ENCODE measurements around the gene FOXP2. TPM values are rescaled to one million over a fixed set of nuclear protein-coding genes. Genes with fewer than 3 reads are reported as not detected.
"Not testable (repeated sequence)": the region's sequence is repeated elsewhere in the genome, so short reads cannot be mapped to it uniquely, and the experiment has no call there.

The FOXP2 gene
- total RNA-seq, 2 experiments from 2014 or later, result not detected

DNA sequence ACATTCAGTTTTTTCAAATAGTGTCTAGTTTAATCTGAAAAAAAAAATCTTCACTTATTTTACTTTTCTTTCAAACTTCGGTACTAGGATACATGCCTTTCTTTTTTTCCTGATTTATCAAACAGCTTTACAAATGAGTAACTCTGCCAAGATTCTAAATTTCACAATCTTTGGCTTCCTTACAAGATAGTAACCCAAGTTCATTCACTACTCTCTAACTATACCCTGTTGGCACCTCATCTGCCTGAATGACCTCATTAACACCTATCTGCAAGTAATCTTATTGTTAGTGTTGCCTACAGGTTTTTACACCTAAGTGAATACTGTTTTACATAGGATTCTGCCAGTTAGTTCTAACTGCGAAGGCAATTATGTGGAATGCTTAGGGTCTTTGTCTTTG lies 159.8 kb downstream of the FOXP2 start:
- DNase-seq (no peak), ATAC-seq (no peak)
- H3K9me3 Mint-ChIP-seq (ENCODE audit: insufficient read depth), result no peaks in the 10 kb centered on the region
- no peaks in the 10 kb centered on the region for H3K27me3 Mint-ChIP-seq (ENCODE audit: low read depth)
- no peaks in the 10 kb centered on the region for H3K4me1 Mint-ChIP-seq (ENCODE audit: low read depth)
- ChIA-PET CTCF (no interaction called here), POLR2A (no interaction called here)
- no peaks in the 10 kb centered on the region for H3K36me3 Mint-ChIP-seq (ENCODE audit: low read depth)
- H3K27ac Mint-ChIP-seq, result no peak overlapping the region
- H3K4me3 Mint-ChIP-seq, result no peak overlapping the region

DNA sequence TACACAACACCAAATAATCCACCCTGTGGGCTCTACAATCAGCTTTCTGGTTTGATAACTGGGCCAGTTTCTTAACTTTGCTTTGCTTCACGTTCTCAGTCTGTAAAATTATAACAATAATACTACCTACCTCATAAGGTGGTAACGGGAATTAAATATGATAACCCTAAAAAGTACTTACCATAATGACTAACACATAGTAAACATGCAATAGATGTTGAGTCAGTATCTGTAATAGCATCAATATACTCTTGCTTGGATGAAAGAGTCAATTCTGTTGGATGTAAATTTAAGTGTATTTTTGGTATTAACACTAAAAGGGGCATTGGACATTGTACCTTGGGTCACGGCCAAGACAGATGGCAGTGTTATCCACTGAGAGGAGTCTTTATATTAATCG lies 160.5 kb downstream of the FOXP2 start:
- Mint-ChIP-seq H3K36me3 (ENCODE audit: low read depth) (no peaks in the 10 kb centered on the region), H3K27me3 (ENCODE audit: low read depth) (no peaks in the 10 kb centered on the region), H3K4me3 (no peak overlapping the region), H3K9me3 (ENCODE audit: insufficient read depth) (no peaks in the 10 kb centered on the region), H3K27ac (no peak overlapping the region), H3K4me1 (ENCODE audit: low read depth) (no peaks in the 10 kb centered on the region)
- ChIA-PET CTCF (no interaction called here), POLR2A (no interaction called here)
- ATAC-seq, result no peak
- DNase-seq, result no peak

- H3K27me3 Mint-ChIP-seq (ENCODE audit: low read depth); CTCF ChIA-PET; H3K9me3 Mint-ChIP-seq (ENCODE audit: insufficient read depth); H3K27ac Mint-ChIP-seq; ATAC-seq; H3K36me3 Mint-ChIP-seq (ENCODE audit: low read depth); H3K4me3 Mint-ChIP-seq; DNase-seq; H3K4me1 Mint-ChIP-seq (ENCODE audit: low read depth); POLR2A ChIA-PET: not testable (repeated sequence)
Observed at GRCh38 chr7:114580963-114581362, 166.3 kb downstream of the FOXP2 start.

DNA sequence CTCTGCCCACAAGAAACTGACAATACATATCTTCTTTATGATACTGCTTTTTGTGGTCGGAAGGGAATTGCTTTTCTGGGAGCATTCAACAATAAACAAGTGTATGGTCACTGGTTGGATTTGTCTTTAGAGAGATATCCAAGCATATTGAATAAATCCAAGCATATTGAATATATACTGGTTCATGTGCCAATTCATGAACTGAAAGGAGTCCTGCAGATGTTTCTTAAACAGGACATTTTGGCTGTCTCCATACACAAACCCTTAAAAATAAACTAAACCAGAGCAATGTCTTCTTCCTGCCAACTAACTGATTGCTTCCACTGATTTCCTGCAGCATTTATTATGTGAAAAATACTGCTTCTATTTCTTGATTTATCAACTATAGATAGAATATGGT lies 173.9 kb downstream of the FOXP2 start:
- no peaks in the 10 kb centered on the region for H3K36me3 Mint-ChIP-seq (ENCODE audit: low read depth)
- no peak for DNase-seq
- H3K4me1 Mint-ChIP-seq (ENCODE audit: low read depth), result no peaks in the 10 kb centered on the region
- H3K27ac Mint-ChIP-seq, result no peak overlapping the region
- no peaks in the 10 kb centered on the region for H3K27me3 Mint-ChIP-seq (ENCODE audit: low read depth)
- no peak for ATAC-seq
- ChIA-PET POLR2A (no interaction called here), CTCF (no interaction called here)
- H3K4me3 Mint-ChIP-seq, result no peak overlapping the region
- H3K9me3 Mint-ChIP-seq (ENCODE audit: insufficient read depth), result no peaks in the 10 kb centered on the region

DNA sequence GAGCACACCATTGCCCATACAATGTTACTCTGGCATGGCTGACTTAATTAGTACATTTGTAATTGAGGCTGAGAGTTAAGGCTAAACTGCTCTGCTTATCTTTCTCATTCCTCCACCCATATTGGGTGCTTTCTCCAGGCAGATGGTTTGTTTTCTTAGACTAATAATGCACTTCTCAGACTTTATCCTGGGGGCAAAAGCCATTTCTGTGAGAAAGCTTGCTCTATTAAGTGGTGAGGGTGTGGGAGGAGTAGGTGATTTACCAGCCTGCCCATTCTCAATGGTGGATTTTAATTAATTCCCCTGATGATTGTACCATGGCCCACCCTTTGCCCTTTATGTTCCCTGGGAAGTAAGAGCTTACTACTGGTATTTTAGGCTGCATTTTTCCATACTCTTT lies 174.8 kb downstream of the FOXP2 start:
- POLR2A ChIA-PET, result no interaction called here

GRCh38 chr7:114590298-114590697 lies 175.7 kb downstream of the FOXP2 start:
- no peaks in the 10 kb centered on the region for H3K4me1 Mint-ChIP-seq (ENCODE audit: low read depth)
- H3K27ac Mint-ChIP-seq, result no peak overlapping the region
- DNase-seq (no peak), ATAC-seq (no peak)
- H3K27me3 Mint-ChIP-seq (ENCODE audit: low read depth), result no peaks in the 10 kb centered on the region
- H3K9me3 Mint-ChIP-seq (ENCODE audit: insufficient read depth), result no peaks in the 10 kb centered on the region
- H3K36me3 Mint-ChIP-seq (ENCODE audit: low read depth), result no peaks in the 10 kb centered on the region
- CTCF ChIA-PET, result no interaction called here
- POLR2A ChIA-PET, result no interaction called here
- no peak overlapping the region for H3K4me3 Mint-ChIP-seq

More for the DNA sequence above, 174.8 kb downstream of the FOXP2 start:
- ATAC-seq (no peak), DNase-seq (no peak)
- H3K27ac Mint-ChIP-seq, result no peak overlapping the region
- no peaks in the 10 kb centered on the region for H3K27me3 Mint-ChIP-seq (ENCODE audit: low read depth)
- H3K4me1 Mint-ChIP-seq (ENCODE audit: low read depth), result no peaks in the 10 kb centered on the region
- H3K4me3 Mint-ChIP-seq, result no peak overlapping the region
- CTCF ChIA-PET, result no interaction called here
- H3K36me3 Mint-ChIP-seq (ENCODE audit: low read depth), result no peaks in the 10 kb centered on the region
- H3K9me3 Mint-ChIP-seq (ENCODE audit: insufficient read depth), result no peaks in the 10 kb centered on the region

GRCh38 chr7:114598946-114599345 lies 184.3 kb downstream of the FOXP2 start:
- CTCF ChIA-PET, result no interaction called here
- no peaks in the 10 kb centered on the region for H3K4me1 Mint-ChIP-seq (ENCODE audit: low read depth)
- no peak for DNase-seq
- no peaks in the 10 kb centered on the region for H3K36me3 Mint-ChIP-seq (ENCODE audit: low read depth)
- ATAC-seq, result no peak
- H3K9me3 Mint-ChIP-seq (ENCODE audit: insufficient read depth), result no peaks in the 10 kb centered on the region
- H3K27me3 Mint-ChIP-seq (ENCODE audit: low read depth), result no peaks in the 10 kb centered on the region
- H3K4me3 Mint-ChIP-seq, result no peak overlapping the region
- no peak overlapping the region for H3K27ac Mint-ChIP-seq
- POLR2A ChIA-PET, result no interaction called here

DNA sequence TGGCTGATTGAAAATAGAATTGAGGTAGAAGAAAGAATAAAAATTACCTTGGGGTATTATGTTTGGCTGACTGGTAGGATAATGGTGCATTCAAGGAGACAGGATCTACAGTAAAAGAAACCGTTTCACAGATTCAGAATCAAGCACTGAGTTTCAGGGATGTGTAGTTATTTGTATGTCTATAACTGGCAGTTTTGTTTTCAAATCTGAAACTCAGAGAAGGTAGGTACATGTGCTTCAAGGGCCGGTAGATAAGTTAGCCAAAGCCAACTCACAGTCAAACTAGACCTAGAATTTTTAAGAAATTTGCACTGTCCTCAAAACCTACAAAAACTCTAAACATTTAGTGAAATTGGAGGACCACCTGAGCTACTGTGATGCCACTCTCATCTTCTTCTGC lies 191.5 kb downstream of the FOXP2 start:
- no peaks in the 10 kb centered on the region for H3K9me3 Mint-ChIP-seq (ENCODE audit: insufficient read depth)
- ChIA-PET CTCF (no interaction called here), POLR2A (no interaction called here)
- no peaks in the 10 kb centered on the region for H3K36me3 Mint-ChIP-seq (ENCODE audit: low read depth)
- no peaks in the 10 kb centered on the region for H3K27me3 Mint-ChIP-seq (ENCODE audit: low read depth)
- no peak overlapping the region for H3K27ac Mint-ChIP-seq
- DNase-seq, result no peak
- no peak for ATAC-seq
- H3K4me3 Mint-ChIP-seq, result no peak overlapping the region
- H3K4me1 Mint-ChIP-seq (ENCODE audit: low read depth), result no peaks in the 10 kb centered on the region

DNA sequence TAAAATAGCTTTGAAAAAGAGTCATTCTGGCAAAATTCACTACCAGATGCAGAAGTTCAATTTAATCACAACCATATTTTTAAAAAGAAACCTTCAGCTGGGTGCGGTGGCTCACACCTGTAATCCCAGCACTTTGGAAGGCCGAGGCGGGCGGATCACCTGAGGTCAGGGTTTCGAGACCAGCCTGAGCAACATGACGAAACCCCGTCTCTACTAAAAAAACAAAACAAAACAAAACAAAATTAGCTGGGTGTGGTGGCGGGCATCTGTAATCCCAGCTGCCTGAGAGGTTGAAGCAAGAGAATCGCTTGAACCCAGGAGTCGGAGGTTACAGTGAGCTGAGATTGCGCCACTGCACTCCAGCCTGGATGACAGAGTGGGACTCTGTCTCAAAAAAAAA lies 194.2 kb downstream of the FOXP2 start:
- ATAC-seq; H3K27me3 Mint-ChIP-seq (ENCODE audit: low read depth); H3K4me1 Mint-ChIP-seq (ENCODE audit: low read depth): not testable (repeated sequence)

DNA sequence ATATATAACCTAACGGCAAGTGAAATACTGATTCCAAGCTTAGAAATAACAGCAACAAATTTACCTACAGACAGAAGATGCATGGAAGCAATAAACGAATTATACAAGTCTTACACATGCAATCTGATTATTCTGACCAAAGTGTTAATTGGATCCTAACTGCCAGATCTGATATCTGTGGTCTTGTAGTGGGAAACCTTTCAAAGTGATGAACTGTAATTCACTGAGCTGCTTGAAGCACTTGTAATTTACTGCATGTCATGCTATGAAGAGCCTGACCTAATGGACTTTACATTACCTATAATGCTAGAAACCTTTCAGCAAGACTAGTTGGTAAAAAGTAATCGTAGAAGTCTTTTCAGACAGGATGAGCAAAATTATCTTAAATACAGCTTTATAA lies 205.6 kb downstream of the FOXP2 start:
- no peaks in the 10 kb centered on the region for H3K27me3 Mint-ChIP-seq (ENCODE audit: low read depth)
- POLR2A ChIA-PET, result no interaction called here

More for the DNA sequence above, 194.2 kb downstream of the FOXP2 start:
- H3K4me3 Mint-ChIP-seq; POLR2A ChIA-PET; H3K36me3 Mint-ChIP-seq (ENCODE audit: low read depth); H3K27ac Mint-ChIP-seq; DNase-seq; CTCF ChIA-PET; H3K9me3 Mint-ChIP-seq (ENCODE audit: insufficient read depth): not testable (repeated sequence)

DNA sequence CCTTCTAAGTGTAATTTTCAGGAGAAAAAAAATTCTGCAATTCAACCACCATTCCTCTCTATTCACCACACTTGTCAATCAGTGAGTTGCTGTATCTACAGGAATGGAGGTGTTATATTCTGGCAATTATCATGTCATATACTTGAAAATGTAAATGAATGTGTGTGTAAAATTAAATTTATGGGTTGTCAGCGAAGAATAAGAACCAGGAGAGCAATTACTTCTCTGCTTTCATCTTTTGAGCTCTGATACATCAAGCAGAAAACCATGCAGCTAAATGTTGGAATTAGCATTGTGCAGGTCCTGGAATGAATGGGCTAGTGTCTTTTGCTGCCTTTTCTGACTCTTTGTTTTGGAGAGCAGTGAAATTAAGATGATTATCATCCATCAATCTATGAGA lies 207.6 kb downstream of the FOXP2 start:
- no peaks in the 10 kb centered on the region for H3K27me3 Mint-ChIP-seq (ENCODE audit: low read depth)
- no peak overlapping the region for H3K4me3 Mint-ChIP-seq
- H3K9me3 Mint-ChIP-seq (ENCODE audit: insufficient read depth), result no peaks in the 10 kb centered on the region
- ATAC-seq, result no peak
- ChIA-PET POLR2A (no interaction called here), CTCF (no interaction called here)
- no peak for DNase-seq
- H3K36me3 Mint-ChIP-seq (ENCODE audit: low read depth), result no peaks in the 10 kb centered on the region
- no peaks in the 10 kb centered on the region for H3K4me1 Mint-ChIP-seq (ENCODE audit: low read depth)
- H3K27ac Mint-ChIP-seq, result no peak overlapping the region

More for the DNA sequence above, 205.6 kb downstream of the FOXP2 start:
- no peak for ATAC-seq
- H3K36me3 Mint-ChIP-seq (ENCODE audit: low read depth), result no peaks in the 10 kb centered on the region
- H3K27ac Mint-ChIP-seq, result no peak overlapping the region
- no peaks in the 10 kb centered on the region for H3K4me1 Mint-ChIP-seq (ENCODE audit: low read depth)
- DNase-seq, result no peak
- CTCF ChIA-PET, result no interaction called here
- no peaks in the 10 kb centered on the region for H3K9me3 Mint-ChIP-seq (ENCODE audit: insufficient read depth)
- no peak overlapping the region for H3K4me3 Mint-ChIP-seq

- H3K27ac Mint-ChIP-seq, result no peak overlapping the region
- ATAC-seq, result no peak
- DNase-seq, result no peak
- no peaks in the 10 kb centered on the region for H3K9me3 Mint-ChIP-seq (ENCODE audit: insufficient read depth)
- no peaks in the 10 kb centered on the region for H3K4me1 Mint-ChIP-seq (ENCODE audit: low read depth)
- ChIA-PET CTCF (no interaction called here), POLR2A (no interaction called here)
- H3K27me3 Mint-ChIP-seq (ENCODE audit: low read depth), result no peaks in the 10 kb centered on the region
- no peaks in the 10 kb centered on the region for H3K36me3 Mint-ChIP-seq (ENCODE audit: low read depth)
- no peak overlapping the region for H3K4me3 Mint-ChIP-seq
Observed at GRCh38 chr7:114623146-114623545, 208.5 kb downstream of the FOXP2 start.

DNA sequence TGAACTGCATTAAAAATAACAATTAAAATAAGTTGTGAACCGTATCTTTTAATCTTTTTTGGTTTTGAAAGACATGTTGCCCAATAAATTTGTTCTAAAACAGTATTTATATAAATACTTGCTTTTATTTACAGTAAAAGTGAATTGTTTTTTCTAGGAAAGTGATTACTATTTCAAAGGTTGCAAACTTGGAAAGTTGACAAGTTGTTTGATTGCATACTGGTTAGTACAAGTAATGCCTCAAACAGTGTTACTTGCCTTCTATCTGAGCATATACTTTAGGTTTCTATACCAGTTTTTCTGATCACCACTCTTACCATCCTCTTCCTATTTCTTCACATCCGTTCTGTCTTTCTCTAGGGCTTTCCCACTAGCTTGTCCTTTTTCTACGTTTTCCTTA lies 212.6 kb downstream of the FOXP2 start:
- DNase-seq (no peak), ATAC-seq (no peak)
- no peak overlapping the region for H3K4me3 Mint-ChIP-seq
- no peaks in the 10 kb centered on the region for H3K4me1 Mint-ChIP-seq (ENCODE audit: low read depth)
- no peak overlapping the region for H3K27ac Mint-ChIP-seq
- ChIA-PET CTCF (no interaction called here), POLR2A (no interaction called here)
- H3K9me3 Mint-ChIP-seq (ENCODE audit: insufficient read depth), result no peaks in the 10 kb centered on the region
- no peaks in the 10 kb centered on the region for H3K36me3 Mint-ChIP-seq (ENCODE audit: low read depth)
- H3K27me3 Mint-ChIP-seq (ENCODE audit: low read depth), result no peaks in the 10 kb centered on the region

Data from activated CD8-positive, alpha-beta T cell treated with anti-CD3 and anti-CD28 coated beads, Interleukin-2, amount 10 ng/mL, durations not matched to agents 7 days and 5 days (primary cell).